ENCODE measurements around the gene GSTA4. TPM values are rescaled to one million over a fixed set of nuclear protein-coding genes. Genes with fewer than 3 reads are reported as not detected.
"Not testable (repeated sequence)": the region's sequence is repeated elsewhere in the genome, so short reads cannot be mapped to it uniquely, and the experiment has no call there.

GSTA4 gene
- total RNA-seq, 4 donors from 2014 or later: 7.9 to 22.1 (median 19.1) TPM

GRCh38 chr6:52953911-52954839, 40.9 kb downstream of the GSTA4 start:
- ATAC-seq (ENCODE audit: low FRiP score) (no peak), DNase-seq (ENCODE audit: low spot score) (no peak)
- TF ChIP-seq CTCF (IDR thresholded peaks at IDR 0.05): no peak

DNA sequence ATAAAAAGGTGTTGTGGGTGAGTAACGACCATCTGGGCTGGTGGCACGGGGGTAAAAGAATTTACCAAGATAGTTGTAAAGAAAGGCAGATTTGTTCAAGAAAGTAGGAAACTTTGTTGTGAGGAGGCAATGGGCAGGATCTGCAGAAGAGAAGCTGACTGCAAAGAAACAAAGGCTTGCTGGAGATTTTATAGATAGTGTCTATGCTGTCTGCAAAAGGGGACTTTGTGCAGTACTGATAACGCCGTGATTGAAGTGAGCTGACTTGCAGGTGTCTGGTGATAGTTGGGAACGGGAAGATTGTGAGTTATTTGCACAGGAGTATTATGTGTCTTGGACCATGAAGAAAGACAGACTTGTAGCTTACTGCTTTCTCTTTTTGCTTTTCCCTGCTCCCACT, 48.8 kb downstream of the GSTA4 start:
- no peak for TF ChIP-seq CTCF (IDR thresholded peaks at IDR 0.05)
- DNase-seq (ENCODE audit: low spot score) (no peak), ATAC-seq (ENCODE audit: low FRiP score) (no peak)

DNA sequence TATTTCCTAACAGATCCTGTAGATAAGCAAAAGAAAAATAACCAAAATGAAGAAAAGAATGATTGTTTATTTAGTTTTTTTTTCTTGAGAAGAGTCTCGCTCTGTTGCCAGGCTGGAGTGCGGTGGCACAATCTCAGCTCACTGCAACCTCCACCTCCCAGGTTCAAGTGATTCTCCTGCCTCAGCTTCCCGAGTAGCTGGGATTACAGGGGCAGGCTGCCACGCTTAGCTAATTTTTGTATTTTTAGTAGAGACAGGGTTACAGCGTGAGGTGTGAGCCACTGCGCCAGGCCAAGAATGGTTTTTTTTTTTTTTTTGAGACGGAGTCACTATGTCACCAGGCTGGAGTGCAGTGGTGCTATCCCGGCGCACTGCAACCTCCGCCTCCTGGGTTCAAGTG, 52.3 kb downstream of the GSTA4 start:
- not testable (repeated sequence) for DNase-seq (ENCODE audit: low spot score)

DNA sequence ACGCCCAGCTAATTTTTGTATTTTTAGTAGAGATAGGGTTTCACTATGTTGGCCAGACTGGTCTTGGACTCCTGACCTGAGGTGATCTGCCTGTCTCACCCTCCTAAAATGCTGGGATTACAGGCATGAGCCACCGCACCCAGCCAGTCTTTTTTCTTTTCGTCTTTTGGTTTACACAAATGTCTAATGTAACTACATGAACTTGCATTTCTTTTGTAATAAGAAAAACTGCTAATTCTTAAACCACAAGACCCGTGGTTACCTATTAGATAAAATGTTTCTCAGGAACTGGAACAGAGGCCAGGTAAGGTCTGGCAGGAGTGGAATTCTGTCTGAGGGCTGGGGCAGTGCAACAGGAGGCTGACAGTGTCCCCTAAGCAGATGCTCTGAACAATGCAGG, 52.9 kb downstream of the GSTA4 start:
- ATAC-seq (ENCODE audit: low FRiP score): no peak
- no peak for DNase-seq (ENCODE audit: low spot score)
- TF ChIP-seq CTCF (IDR thresholded peaks at IDR 0.05): no peak

More for the DNA sequence above, 52.3 kb downstream of the GSTA4 start:
- not testable (repeated sequence) for ATAC-seq (ENCODE audit: low FRiP score)

- TF ChIP-seq CTCF (IDR thresholded peaks at IDR 0.05): no peak
- ATAC-seq (ENCODE audit: low FRiP score) (no peak), DNase-seq (ENCODE audit: low spot score) (no peak)
Measured at GRCh38 chr6:52937908-52938307, 57.2 kb downstream of the GSTA4 start.

DNA sequence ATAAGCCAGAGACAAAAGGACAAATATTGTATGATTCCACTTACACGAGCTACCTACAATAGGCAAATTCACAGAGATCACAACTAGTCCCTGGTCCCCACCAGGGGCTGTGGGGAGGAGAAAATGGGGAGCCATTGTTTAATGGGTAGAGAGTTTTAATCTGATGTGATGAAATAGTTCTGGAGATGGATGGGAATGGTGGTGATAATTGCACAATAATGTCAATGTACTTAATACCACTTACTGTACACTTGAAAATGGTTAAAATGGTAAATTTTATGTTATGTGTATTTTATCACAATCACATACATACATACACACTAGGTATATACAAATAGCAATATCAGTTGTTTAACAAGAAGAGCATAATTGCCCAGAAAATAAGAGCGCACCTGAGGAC, 61.3 kb downstream of the GSTA4 start:
- ATAC-seq (ENCODE audit: low FRiP score) (no peak), DNase-seq (ENCODE audit: low spot score) (no peak)
- TF ChIP-seq CTCF (IDR thresholded peaks at IDR 0.05): no peak

DNA sequence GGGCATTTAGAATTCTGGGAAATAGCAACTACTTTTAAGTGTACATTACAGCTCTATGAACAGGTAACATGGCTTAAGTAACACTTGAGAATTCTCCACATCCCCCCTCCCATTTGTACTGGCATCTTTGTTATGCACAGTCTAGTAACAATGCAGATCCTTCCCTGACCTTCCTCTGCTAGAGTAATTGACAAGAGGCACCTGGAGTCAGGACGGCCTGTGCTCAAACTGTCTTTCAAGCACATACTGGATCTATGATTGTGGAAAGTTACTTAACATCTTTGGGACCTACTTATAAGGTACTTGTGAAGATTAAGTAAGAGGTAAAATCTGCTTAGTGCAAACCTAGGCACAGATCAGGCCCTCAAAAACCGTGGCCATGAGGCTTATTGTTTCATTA, 63.7 kb downstream of the GSTA4 start:
- DNase-seq (ENCODE audit: low spot score) (no peak), ATAC-seq (ENCODE audit: low FRiP score) (no peak)
- TF ChIP-seq CTCF (IDR thresholded peaks at IDR 0.05): no peak

All from omental fat pad (tissue), 4 donors.